ENCODE results near the gene LRRC31.
A peak's percentile ranks its signal among the peaks of the same experiment; 100 is the strongest.

The LRRC31 gene

DNA sequence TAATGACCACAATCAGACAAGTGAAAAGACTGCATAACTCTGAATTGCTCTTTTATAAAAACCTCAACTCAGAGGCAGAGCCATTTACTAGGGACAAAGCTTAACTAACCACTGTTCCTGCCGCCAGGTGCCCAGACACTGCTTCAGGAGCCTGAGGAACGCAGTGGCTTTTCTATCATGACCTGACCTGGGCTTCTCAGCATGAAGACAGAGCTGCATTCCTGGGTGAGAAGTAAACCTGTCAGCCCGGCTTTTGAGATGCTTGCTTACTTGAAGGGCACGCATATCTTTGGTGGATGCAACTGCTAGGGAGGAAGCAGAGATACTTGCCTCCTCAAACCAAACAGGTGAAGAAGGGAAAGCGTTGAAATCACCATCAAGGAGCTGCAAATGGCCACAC lies 7.9 kb downstream of the LRRC31 start:
- no peak for DNase-seq

DNA sequence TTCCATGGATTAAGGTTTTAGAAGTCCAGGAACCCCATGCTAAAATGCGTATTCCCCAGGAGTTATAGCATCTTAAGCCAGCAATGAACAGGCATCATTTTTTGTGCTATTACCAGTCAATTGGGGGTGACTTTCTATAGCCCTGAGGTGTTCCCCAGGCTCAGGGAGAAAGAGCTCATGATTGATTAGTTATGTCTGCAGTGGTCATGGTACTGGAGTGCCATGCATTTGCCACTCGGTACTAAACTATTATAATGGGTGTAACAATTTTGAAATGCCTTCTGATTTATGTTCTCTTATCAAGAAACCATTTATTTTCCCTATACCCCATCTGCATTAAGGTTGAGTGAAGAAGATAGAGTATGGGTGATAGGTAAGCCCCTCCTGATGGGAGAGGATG lies 11.9 kb downstream of the LRRC31 start:
- no peak for DNase-seq

DNA sequence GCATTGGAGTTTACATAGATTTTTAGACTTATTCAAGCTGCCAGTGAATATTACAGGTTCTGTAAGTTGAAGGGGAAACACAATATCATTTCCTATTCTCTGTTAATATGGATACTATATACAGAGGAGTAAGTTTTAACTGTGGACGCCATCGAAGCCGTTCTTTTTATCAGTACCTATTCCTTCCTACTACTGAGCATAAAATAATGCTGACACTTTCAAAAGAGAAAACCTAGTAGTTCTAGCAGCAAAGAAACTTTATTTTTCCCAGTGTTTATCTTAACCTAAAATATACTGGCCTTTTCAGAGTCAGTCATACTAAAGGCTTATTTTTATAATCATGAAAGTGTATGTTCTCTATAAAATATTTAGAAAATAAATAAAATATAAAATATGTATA lies 14.2 kb downstream of the LRRC31 start:
- DNase-seq: no peak

DNA sequence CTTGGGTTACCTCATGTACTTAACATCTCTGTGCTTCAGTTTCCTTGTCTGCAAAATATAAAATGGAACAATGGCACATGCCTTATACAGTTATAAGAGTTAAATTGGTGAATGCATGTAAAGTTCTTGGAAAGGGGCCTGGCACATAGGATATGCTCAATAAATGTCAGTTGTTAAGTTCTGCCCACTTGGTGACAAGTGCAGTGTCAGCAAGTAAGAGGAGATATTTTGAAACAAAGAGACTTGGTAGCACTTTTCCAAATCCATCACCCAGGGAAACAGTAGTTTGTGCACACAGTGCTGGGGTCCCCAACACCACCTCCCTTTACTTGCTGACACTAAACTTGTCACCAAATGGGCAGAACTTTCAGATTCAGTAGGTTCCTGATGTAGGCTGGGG lies 19.1 kb downstream of the LRRC31 start:
- no peak for DNase-seq

DNA sequence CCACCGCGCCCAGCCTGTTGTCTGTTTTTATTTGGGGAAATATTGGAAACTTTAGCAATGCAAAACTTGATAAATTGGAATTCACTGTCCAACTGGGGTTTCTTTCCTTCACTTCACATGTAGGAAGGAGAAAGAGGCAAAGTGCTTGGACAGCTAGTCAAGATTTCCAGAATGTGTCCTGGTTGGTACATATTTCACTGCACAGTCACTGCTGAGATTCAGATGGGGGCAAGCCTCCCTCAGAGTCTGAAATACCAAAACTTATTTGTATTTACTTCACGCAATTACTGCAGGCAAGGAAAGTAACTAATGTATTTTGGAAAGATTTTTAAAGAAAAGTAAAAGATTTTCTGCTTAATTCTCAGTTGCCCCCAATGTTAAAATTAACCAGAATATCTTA lies 21.0 kb downstream of the LRRC31 start:
- no peak for DNase-seq

DNA sequence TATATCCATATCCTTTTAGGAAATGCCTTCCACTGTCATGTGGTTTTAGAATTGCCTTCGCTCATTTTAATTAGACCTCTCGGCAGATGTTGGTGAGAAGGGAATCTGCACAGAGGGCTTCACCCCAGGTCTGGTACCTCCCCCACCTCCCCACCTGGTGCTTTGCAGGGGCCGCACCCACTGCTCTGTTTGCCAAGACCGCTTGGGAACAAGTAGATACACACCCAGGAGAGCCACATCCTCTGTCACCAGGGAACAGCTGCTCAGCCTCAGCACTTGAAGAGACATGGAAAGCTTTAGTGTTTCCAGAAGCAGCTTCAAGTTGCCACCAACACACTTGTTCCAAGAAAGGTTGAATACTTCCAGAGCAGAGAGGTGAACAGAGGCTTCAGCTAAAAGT lies 21.8 kb downstream of the LRRC31 start:
- DNase-seq: no peak

DNA sequence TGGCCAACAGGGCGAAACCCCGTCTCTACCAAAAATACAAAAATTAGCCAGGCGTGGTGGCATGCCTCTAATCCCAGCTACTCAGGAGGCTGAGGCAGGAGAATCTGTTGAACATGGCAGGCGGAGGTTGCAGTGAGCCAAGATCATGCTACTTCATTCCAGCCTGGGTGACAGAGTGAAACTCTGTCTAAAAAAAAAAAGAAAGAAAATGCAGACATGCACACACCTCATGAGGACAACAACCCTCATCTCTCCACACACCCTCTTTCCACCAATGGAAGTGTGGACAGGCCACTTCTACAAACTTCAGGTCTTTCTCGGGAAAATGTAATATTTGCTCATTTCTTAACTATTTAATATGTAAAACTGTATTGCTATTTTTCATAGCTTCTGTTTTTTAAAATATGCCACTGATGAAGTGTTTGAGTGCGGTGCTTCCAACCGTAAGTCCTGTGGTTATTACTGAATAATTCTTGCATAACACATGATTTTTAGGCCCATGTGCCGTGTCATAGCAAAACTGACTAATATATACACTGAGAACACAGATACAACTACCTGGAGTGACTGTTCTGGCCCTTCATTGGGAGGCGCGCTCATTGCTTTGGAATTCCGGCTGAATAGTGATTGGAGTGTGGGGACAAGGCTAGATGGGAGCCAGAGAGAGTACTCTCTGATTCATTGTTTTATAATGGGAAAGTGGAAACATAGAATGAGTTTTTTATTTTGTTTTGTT lies 23.1 kb downstream of the LRRC31 start:
- no peak for DNase-seq

DNA sequence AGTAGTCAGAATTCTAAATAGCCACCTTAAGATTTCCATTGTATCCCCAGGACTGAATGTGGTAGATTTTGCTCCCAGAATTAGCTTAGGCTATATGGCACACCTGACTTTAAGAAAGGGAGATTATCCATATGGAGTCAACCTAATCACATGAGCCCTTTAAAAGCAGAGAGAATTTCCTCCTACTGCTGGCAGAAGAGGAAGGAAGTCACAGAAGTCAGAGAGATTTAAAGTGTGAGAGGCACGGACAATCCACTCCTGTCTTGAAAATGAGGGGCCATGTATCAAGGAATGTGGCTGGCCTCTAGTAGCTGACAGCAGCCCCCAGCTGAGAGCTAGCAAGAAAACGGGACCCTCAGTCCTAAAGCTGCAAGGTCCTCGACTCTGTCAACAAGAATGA lies 26.8 kb downstream of the LRRC31 start:
- no peak for DNase-seq

DNA sequence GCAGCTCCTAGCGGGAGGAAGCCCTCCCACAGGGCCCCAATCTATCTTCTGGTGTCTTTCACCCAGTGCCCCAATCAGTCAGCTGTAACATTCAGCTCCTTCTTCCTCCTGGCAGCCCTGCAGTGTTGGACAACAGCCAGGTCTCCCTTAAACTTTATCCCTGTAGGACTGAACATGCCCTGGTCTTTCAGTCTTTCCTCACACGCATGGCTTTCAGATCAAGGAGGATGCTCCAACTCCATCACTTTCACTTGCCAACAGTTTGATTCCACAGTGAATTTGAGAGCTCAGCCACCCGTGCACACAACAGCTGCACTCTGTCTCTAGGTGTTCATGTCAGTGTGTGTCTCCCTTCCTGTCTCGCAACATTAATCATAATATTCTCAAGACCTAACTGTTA lies 28.6 kb downstream of the LRRC31 start:
- no peak for DNase-seq

DNA sequence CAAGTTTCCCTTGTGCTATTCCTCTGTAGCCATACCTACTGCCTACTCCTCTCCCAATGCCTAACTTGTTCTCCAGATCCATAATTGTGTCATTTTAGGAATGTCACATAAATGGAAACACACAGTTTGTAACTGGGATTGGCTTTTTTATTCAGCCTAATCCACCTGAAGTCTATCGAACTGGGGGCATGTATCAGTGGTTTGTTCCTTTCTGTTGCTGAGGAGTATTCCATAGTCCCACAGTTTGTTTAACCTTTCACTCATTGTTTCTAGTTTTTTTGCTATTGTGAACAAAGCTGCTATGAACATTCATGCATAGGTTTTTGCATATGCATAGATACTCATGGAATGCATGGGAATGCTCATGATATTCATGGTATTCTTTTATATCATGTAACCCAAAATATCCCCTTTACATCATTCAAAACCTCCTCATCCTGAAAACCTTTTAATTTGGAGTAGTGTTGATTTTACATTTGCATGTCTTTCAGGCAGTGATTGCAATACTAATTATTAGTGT lies 31.2 kb downstream of the LRRC31 start:
- DNase-seq: no peak

DNA sequence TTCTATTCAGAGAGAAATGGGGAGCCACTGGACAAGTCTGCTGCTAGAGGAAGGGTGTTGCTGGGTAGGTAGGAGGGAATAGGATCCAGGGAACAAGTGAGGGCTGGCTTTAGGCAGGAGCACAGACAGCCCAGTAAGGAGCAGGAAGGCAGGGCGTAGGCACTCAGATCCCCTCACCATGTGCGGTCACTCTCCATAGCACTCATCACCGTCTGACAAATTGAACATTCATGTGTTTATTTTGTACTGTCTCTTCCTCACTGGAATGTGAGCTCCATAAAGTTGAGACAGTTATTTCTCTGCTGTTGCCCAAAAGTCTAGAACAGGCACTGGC lies 32.8 kb downstream of the LRRC31 start:
- no peak for DNase-seq

DNA sequence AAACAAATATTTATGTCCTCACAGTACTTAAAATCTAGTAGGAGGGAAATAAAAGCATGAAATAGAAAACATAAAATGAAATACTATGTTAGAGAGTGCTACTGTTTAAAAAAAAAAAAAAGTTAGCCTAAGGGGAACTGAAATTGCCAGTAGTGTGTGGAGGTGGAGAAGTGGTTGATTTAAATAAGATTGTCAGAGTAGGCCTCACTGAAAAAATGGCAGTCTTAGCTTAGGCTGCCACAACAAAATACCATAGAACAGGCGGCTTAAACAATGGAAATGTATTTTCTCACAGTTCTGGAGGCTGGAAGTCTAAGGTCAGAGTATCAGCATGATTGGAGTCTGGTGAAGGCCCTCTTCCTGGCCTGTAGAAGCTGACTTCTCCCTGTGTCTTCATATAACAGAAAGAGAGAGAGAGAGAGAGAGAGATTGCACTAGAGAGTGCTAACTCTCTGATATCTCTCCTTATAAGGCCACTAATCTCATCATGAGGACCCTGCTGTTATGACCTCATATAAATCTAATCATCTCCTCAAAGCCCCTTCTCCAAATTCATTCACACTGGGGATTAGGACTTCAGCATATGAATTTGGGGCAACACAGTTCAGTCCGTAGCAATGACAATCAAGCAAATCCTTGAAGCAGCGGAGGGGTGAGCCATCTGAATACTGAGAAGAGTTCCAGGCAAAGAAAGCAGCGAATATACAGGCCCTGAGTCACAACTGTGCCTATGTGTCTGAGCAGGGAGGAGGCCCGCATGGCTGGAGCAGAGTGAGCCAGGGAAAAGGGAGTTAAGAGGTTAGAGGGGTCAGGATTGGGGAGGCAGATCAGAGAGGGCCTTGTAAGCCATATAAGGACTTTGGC lies 33.4 kb downstream of the LRRC31 start:
- no peak for DNase-seq

DNA sequence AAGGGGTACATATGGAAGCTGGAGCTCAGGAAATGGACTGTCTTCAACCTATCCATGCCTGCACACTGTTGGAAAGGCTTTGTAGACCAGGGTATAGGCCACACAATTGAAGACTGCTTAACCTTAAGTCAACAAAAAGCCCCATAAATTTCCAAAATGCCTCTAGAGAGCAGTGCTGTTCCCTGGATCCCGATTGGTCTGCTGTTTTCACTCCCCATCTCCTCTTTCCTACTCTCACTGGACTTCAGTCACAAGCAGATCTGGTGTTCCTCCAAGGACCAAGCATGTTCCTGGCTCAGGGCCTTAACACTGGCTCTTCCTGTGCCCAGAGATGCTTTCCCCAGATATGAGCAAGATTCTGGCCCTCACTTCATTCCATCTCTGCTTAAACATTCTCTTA lies 34.2 kb downstream of the LRRC31 start:
- no peak for DNase-seq

DNA sequence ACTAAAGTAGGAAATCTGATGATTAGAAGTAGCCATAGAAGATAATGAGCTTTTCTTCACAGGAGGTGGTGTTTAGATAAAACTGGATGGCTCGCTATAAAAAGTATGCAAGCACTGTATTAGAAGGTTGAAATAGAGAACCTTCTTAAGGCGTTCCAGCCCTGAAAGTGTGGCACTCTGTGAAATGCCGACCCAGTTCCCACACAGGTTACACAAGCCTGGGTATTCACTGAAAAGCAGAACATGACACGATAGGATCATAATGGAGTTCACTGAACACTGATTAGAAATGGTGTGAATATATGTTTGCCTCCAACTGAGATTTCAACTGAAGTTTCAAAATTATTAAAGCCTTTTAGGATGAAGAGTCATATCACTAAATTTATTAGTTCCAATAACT lies 42.0 kb downstream of the LRRC31 start:
- no peak for DNase-seq

DNA sequence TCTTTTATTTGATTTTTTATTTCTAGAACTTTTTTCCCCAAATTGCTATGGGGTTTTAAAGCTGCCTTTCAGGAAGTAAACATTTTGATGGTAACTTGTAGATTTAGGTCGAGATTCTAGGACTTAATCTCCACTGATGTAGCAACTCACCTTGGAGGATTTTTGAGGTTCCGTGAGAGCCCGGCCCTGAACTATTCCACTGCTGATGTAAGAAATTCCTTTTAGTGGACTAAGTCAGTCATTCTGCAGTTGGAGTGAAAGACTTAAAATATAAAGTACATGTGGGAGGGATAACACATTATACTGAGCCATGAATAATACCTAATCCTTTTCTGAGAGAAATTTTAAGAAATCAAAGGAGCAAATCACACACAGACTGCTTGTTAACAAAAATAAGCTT lies 44.4 kb downstream of the LRRC31 start:
- DNase-seq: no peak

DNA sequence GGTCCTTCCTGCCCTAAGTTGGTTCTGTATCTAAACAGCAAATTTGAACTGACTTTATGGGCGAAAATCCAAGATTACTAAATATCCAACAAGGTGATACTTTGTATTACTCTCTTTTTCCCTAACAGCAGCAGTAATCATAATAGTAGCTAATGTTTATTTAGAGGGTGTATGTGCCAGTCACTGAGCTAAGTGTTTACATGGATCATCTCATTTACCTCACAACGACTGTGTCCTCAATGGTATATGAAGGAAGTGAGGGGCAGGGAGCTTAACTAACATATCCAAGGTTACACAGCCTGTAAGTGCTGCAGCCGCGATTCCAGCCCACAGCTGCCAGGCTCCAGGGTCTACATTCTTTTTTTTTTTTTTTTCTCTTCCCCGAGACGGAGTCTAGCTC lies 46.8 kb downstream of the LRRC31 start:
- no peak for DNase-seq

DNA sequence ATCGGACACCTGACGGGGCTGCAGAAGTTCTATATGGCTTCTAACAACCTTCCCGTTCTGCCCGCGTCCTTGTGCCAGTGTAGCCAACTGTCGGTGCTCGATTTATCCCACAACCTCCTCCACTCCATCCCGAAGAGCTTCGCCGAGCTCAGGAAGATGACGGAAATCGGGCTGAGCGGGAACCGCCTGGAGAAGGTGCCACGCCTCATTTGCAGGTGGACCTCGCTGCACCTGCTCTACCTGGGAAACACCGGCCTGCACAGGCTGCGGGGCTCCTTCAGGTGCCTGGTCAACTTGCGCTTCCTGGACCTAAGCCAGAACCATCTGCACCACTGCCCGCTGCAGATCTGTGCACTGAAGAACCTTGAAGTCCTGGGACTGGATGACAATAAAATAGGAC lies 47.2 kb downstream of the LRRC31 start:
- no peak for DNase-seq

DNA sequence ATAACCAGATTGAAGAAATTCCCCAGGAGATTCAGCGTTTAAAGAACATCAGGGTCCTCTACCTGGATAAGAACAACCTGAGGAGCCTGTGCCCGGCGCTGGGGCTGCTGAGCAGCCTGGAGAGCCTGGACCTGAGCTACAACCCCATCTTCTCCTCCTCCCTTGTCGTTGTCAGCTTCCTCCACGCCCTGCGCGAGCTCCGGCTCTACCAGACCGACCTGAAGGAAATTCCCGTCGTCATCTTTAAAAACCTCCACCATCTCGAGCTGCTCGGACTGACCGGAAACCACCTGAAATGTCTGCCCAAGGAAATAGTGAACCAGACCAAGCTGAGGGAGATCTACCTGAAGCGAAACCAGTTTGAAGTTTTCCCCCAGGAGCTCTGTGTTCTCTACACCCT lies 47.6 kb downstream of the LRRC31 start:
- no peak for DNase-seq

DNA sequence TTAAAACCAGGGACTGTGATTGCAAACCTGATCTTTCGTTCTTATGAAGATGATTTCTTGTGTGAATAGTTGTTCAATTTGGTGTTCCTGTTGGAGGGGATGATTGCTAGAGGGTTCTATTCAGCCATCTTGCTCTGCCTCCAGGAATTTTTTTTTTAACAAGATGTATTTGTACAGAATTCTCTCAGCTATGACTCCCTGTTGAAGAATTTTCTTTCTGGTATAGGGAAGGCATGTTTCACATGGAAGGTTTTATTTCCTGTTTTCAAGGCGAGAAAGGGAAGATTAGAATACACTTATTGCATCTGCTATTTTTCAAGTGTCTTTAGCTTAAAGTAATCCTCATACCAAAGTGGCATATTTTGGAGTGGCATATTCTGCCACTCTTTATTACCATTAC lies 51.4 kb downstream of the LRRC31 start:
- no peak for DNase-seq

DNA sequence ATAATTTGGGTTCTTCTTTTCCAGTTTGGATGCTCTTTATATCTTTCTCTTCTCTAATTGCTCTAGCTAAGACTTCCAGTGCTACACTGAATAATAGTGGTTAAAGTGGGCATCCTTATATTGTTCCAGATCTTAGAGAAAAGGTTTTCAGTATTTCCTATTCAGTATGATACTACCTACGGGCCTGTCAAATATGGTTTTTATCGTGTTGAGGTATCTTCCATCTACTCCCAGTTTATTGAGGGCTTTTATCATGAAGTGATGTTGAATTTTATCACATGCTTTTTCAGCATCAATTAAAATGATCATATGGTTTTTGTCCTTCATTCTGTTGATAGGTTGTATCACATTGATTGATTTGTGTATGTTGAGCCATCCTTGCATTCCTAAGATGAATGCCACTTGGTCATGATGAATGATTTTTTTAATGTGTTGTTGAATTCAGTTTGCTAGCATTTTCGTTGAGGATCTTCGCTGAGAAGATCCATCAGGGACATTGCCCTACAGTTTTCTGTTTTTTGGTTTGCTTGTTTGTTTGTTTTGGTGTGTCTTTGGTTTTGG lies 54.1 kb downstream of the LRRC31 start:
- no peak for DNase-seq

DNA sequence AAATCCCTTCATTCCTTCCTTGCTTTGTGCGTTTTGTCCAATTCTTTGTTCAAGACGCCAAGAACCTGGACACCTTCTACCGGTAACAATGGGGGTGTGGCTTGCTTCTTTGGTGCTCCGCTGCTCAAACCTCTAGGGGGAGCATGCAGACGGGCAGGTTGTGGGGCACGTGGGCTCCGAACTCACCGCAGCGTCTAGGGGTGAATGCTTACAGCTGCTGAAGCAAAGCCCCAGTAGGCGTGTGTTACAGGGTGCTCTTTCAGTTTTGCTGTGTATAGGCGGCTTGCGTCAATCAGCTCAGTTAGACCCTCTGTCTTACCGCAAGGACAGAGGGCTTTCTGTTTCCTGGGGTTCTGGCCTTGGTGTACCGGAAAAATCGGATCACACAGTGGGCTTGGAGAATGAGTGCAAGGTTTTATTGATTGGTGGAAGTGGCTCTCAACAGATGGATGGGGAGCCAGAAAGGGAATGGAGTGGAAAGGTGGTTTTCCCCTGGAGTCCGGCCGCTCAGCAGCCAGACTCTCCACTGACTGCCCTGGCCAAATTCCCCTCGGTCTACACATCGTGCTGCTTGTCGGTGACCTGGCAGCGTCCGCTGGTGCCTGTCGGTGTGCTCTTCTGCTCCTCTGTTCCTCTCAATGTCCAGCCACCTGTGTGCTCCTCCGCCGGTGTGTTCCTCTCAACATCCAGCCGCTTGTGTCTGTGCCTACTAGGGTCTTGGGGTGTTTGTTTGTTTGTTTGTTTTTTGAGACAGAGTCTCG lies 55.8 kb downstream of the LRRC31 start:
- peak; percentile 76 for DNase-seq

DNA sequence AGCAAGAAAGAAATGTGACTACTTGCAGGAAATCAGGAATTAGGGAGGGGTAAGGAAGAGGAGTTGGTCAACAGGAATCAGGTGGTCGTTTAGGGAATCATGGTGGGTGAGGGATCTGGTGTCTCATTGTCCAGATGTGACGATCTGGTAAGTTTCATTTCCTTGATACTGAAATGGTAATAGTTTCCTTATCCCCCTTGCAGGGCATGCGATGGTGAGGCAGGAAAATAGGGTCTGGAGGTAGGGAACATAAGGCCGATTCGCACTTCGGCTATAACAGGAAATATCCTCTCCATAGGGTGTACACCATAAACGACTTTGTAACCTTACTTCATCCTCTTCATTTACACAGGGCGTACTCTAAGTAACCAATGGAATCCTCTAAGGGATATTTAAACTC lies 56.5 kb downstream of the LRRC31 start:
- DNase-seq: no peak
